Measurements from ENCODE around the gene SAMM50. TPM values are rescaled to one million over a fixed set of nuclear protein-coding genes. Genes with fewer than 3 reads are reported as not detected.
A peak's percentile ranks its signal among the peaks of the same experiment; 100 is the strongest.

SAMM50 gene
- total and polyA plus RNA-seq, 9 donors: 34.9 to 57.0 (median 46.4) TPM

DNA sequence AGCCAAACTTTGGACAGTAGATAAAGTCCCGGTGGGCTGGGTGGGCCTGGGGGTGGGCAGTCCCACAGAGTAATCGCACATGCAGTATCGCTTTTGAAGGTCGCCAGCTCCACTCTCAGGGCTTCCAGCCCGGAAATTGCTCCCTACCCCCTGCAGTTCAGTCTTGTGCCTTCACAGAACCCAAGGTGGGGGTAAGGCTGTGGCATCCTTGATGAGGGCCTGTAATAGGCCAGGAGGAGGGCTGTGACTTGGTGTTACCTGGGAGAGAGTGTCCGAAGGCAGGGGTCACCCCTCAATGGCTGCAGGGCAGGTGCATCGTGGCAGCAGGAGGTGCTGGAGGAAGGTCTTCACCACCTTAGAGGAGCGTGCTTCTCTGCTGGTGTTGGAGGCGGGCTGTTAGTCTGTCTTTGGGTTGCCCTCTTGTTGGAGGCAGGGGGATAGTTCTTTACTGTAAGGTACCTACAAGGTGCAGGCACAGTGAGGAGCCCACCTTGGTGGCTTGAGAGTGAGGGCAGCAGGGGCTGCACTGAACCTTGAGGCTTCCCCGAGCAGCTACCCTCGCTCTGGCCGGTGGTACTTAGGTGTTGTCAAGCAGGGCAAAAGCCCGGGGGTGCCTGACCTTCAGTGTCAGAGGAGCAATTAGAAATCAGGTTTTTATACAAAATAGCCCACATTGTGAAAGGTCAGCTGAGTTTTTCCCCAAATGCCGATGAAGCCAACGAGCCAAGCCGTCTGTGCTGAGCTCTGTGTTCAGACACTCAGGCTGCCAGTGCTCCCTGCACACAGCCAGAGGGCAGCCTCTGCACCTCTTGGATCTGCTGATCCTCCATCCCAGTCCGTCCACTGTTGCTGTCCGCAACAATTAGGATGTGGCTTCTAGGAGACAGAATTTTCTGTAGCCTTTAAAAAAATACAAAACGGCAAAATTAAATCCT, 21.9 kb downstream of the SAMM50 start:
- H3K27me3 ChIP-seq (ENCODE audit: control insufficient read depth, insufficient read depth, low read length): no peaks in the 10 kb centered on the region
- no peak for DNase-seq
- H3K4me3 ChIP-seq (ENCODE audit: low read length): no peak overlapping the region
- H3K27ac ChIP-seq (ENCODE audit: low read length): no peak overlapping the region
- no peaks in the 10 kb centered on the region for H3K9me3 ChIP-seq (replicated peaks; ENCODE audit: control insufficient read depth, low read depth, low read length)
- WGBS (ENCODE audit: insufficient coverage): 95% methylated on average over 16 of the region's 19 CpGs
- no peaks in the 10 kb centered on the region for H3K4me1 ChIP-seq (ENCODE audit: control insufficient read depth, insufficient read depth, low read length)
- H3K36me3 ChIP-seq (ENCODE audit: control insufficient read depth, insufficient read depth, low read length): peaks cover 78% of the 10 kb centered on the region

DNA sequence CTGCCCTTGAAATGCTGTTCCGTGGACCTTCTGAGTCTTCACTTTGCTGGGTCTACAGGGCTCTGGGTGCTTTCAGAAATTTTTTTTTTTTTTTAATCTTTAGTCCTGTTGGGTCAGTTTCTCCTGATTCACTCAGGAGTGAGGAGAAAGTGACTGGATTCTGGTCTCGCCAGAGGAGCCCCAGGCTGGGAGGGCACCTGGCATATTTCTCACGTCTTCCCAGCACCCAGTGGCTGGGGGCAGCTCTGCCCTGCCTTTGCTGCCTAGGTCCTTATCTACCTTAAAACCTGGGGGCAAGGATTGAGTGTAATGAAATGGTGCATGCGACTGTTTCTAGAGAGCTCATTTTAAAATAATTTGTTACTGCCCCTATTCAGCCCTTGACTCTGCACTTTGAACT, 23.3 kb downstream of the SAMM50 start:
- no peaks in the 10 kb centered on the region for H3K9me3 ChIP-seq (replicated peaks; ENCODE audit: control insufficient read depth, low read depth, low read length)
- no peaks in the 10 kb centered on the region for H3K4me1 ChIP-seq (ENCODE audit: control insufficient read depth, insufficient read depth, low read length)
- peaks cover 74% of the 10 kb centered on the region for H3K36me3 ChIP-seq (ENCODE audit: control insufficient read depth, insufficient read depth, low read length)
- H3K27me3 ChIP-seq (ENCODE audit: control insufficient read depth, insufficient read depth, low read length): no peaks in the 10 kb centered on the region
- no peak overlapping the region for H3K27ac ChIP-seq (ENCODE audit: low read length)
- no peak overlapping the region for H3K4me3 ChIP-seq (ENCODE audit: low read length)
- WGBS (ENCODE audit: insufficient coverage): no CpG with 5 or more reads among the region's 4 CpGs
- DNase-seq: no peak

DNA sequence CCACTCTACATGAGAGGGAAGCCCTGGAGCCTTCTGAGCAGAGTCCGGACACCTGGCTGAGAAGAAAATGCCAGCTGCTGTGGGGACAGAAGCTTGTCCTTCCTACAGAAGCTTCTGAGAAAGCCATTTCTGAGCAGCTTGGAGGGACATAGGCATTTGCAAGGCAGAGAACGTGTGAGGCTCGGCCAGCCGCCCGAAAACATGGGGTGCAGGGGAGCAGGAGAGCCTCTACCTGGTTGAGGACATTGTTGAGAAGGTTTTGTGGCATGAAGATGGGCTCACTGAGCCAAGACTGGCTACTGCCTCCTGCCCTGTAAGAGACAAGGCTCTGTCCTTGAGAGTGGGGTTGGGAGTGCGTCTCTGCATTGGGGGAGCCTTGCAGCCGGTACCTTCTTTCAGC, 25.3 kb downstream of the SAMM50 start:
- no peaks in the 10 kb centered on the region for H3K4me1 ChIP-seq (ENCODE audit: control insufficient read depth, insufficient read depth, low read length)
- peaks cover 65% of the 10 kb centered on the region for H3K36me3 ChIP-seq (ENCODE audit: control insufficient read depth, insufficient read depth, low read length)
- no peaks in the 10 kb centered on the region for H3K9me3 ChIP-seq (replicated peaks; ENCODE audit: control insufficient read depth, low read depth, low read length)
- no peak overlapping the region for H3K27ac ChIP-seq (ENCODE audit: low read length)
- WGBS (ENCODE audit: insufficient coverage): 94% methylated on average over 7 of the region's 7 CpGs
- no peak overlapping the region for H3K4me3 ChIP-seq (ENCODE audit: low read length)
- H3K27me3 ChIP-seq (ENCODE audit: control insufficient read depth, insufficient read depth, low read length): no peaks in the 10 kb centered on the region
- no peak for DNase-seq

DNA sequence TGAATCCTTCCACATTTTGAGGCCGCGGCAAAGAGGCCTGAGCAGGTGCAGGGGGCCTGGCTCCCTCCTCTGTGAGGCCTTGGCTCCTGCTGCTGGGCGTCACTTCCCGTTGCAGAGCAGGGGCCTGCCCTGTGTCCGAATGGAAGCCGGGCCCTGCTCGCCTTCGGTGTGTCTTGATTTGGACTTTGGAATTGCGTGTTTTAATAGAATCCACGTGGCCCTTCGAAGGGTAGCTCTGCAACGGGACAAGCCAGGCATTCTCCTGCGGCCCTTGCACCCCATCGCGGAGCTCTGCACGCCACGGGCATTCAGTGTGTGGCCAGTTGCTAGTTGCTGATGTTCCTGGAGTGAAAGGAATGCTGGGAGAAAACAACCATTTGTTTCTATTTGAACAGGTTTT, 25.8 kb downstream of the SAMM50 start:
- no peak overlapping the region for H3K4me3 ChIP-seq (ENCODE audit: low read length)
- no peaks in the 10 kb centered on the region for H3K9me3 ChIP-seq (replicated peaks; ENCODE audit: control insufficient read depth, low read depth, low read length)
- H3K27me3 ChIP-seq (ENCODE audit: control insufficient read depth, insufficient read depth, low read length): no peaks in the 10 kb centered on the region
- WGBS (ENCODE audit: insufficient coverage): 94% methylated on average over 17 of the region's 17 CpGs
- H3K27ac ChIP-seq (ENCODE audit: low read length): no peak overlapping the region
- H3K36me3 ChIP-seq (ENCODE audit: control insufficient read depth, insufficient read depth, low read length): peaks cover 62% of the 10 kb centered on the region
- H3K4me1 ChIP-seq (ENCODE audit: control insufficient read depth, insufficient read depth, low read length): no peaks in the 10 kb centered on the region
- DNase-seq: no peak

DNA sequence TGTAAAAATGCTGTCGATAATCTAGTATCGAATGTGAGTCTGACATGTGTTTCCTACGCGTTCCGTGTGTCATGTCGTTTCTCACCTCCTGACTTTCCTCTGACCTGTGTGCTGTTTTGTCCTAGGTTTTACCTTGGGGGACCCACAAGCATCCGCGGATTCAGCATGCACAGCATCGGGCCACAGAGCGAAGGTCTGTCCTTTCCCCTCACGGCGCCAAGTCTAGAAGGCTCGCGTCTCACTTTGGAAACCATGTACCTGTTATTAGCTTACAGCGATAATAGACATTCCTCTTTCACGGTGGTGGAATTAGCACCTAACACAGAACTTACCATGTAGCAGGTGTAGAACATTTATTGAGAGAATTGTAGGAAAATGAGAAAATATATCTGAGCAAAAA, 28.6 kb downstream of the SAMM50 start:
- Histone ChIP-seq H3K27me3 (ENCODE audit: control insufficient read depth, insufficient read depth, low read length) (no peaks in the 10 kb centered on the region), H3K4me1 (ENCODE audit: control insufficient read depth, insufficient read depth, low read length) (peaks cover 5% of the 10 kb centered on the region), H3K9me3 (replicated peaks; ENCODE audit: control insufficient read depth, low read depth, low read length) (no peaks in the 10 kb centered on the region), H3K4me3 (ENCODE audit: low read length) (no peak overlapping the region), H3K27ac (ENCODE audit: low read length) (no peak overlapping the region), H3K36me3 (ENCODE audit: control insufficient read depth, insufficient read depth, low read length) (peaks cover 41% of the 10 kb centered on the region)
- 97% methylated on average over 12 of the region's 16 CpGs for WGBS (ENCODE audit: insufficient coverage)
- no peak for DNase-seq

DNA sequence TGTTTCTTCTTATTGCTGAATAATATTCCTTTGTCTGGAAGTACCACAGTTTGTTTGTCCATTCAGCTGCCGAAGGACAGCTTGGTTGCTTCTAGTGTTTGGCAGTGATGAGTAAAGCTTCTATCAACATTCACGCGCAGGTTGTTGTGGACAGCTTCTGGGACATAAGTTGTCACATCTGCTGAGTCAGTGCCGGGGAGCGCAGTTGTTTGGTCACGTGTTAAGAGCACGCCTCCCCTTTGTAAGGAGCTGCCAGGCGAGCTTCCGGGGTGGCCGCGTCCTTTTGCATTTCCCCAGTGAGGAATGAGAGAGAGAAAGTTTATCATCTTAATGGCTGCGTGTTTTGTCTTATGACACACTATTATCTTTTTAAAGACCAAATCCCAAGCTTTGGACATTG, 30.3 kb downstream of the SAMM50 start:
- Histone ChIP-seq H3K9me3 (replicated peaks; ENCODE audit: control insufficient read depth, low read depth, low read length) (no peaks in the 10 kb centered on the region), H3K4me3 (ENCODE audit: low read length) (no peak overlapping the region), H3K27ac (ENCODE audit: low read length) (no peak overlapping the region), H3K27me3 (ENCODE audit: control insufficient read depth, insufficient read depth, low read length) (no peaks in the 10 kb centered on the region), H3K36me3 (ENCODE audit: control insufficient read depth, insufficient read depth, low read length) (peaks cover 38% of the 10 kb centered on the region), H3K4me1 (ENCODE audit: control insufficient read depth, insufficient read depth, low read length) (peaks cover 5% of the 10 kb centered on the region)
- WGBS (ENCODE audit: insufficient coverage): 86% methylated on average over 9 of the region's 12 CpGs
- no peak for DNase-seq

DNA sequence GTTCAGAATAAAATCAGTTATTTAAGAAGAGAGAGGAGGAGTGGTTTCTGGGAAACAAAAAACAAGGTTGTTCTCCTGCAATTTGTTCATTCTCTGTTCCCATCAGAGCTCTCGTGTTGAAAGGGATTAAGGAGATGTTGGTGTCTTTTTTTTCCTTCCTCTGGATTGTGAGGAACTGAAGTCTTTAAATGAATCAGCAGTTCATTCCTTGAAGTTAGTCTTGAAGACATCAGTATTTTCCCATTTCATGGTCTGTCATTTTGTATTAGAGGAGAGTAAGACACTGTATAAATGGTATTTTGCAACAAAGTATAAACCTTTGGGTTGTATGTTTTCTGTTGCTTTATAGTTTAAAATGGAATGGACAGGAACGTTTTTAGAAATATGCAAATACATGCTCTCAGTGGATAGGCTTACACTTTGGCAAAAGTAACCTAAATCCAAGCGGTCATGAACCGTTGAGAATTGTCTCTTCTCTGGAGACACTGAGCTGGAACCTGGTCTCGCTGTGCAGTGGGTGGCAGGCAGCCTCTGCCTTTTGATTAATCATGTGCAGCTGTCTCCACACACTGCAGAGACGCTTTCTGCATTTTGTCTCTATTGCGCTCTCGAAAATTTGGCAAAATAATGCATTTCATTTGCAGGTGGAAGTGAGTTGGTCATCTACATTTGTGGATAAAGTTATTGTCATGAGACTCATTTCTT, 33.0 kb downstream of the SAMM50 start:
- H3K4me1 ChIP-seq (ENCODE audit: control insufficient read depth, insufficient read depth, low read length): peaks cover 6% of the 10 kb centered on the region
- H3K9me3 ChIP-seq (replicated peaks; ENCODE audit: control insufficient read depth, low read depth, low read length): no peaks in the 10 kb centered on the region
- no peaks in the 10 kb centered on the region for H3K27me3 ChIP-seq (ENCODE audit: control insufficient read depth, insufficient read depth, low read length)
- peaks cover 53% of the 10 kb centered on the region for H3K36me3 ChIP-seq (ENCODE audit: control insufficient read depth, insufficient read depth, low read length)
- DNase-seq: peak; percentile 53
- no peak overlapping the region for H3K27ac ChIP-seq (ENCODE audit: low read length)
- no peak overlapping the region for H3K4me3 ChIP-seq (ENCODE audit: low read length)
- 32% methylated on average over 5 of the region's 8 CpGs for WGBS (ENCODE audit: insufficient coverage)

DNA sequence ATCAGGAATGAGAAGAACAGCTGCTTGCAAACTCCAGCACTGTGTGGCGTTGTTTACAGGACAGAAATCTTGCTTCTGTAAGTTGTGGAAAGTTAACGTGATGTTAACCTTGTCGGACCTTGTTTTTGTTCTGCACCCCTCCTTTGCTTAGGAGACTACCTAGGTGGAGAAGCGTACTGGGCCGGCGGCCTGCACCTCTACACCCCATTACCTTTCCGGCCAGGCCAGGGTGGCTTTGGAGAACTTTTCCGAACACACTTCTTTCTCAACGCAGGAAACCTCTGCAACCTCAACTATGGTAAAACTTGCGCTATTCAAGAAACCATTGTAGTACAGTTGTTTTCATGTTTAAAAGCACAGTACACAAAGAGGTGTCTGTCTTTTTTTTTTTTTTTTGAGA, 33.7 kb downstream of the SAMM50 start:
- H3K27ac ChIP-seq (ENCODE audit: low read length): no peak overlapping the region
- H3K4me1 ChIP-seq (ENCODE audit: control insufficient read depth, insufficient read depth, low read length): peaks cover 9% of the 10 kb centered on the region
- no peaks in the 10 kb centered on the region for H3K9me3 ChIP-seq (replicated peaks; ENCODE audit: control insufficient read depth, low read depth, low read length)
- WGBS (ENCODE audit: insufficient coverage): 80% methylated on average over 5 of the region's 10 CpGs
- no peaks in the 10 kb centered on the region for H3K27me3 ChIP-seq (ENCODE audit: control insufficient read depth, insufficient read depth, low read length)
- DNase-seq: no peak
- no peak overlapping the region for H3K4me3 ChIP-seq (ENCODE audit: low read length)
- H3K36me3 ChIP-seq (ENCODE audit: control insufficient read depth, insufficient read depth, low read length): peaks cover 52% of the 10 kb centered on the region

DNA sequence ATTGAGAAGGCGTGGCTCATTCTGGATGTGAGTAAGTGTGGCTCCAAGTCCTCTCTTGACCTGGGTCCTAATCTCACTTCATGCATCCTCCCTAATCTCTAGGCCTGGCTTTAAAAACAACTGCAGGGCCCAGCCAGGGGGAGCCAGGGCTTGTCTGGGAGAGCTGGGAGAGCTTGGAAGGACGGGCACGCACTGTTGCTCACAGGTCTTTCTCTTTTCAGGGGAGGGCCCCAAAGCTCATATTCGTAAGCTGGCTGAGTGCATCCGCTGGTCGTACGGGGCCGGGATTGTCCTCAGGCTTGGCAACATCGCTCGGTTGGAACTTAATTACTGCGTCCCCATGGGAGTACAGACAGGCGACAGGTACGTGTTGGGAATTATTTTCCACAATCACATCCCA, 34.8 kb downstream of the SAMM50 start:
- Histone ChIP-seq H3K36me3 (ENCODE audit: control insufficient read depth, insufficient read depth, low read length) (peaks cover 60% of the 10 kb centered on the region), H3K27me3 (ENCODE audit: control insufficient read depth, insufficient read depth, low read length) (no peaks in the 10 kb centered on the region), H3K4me3 (ENCODE audit: low read length) (no peak overlapping the region), H3K9me3 (replicated peaks; ENCODE audit: control insufficient read depth, low read depth, low read length) (no peaks in the 10 kb centered on the region), H3K4me1 (ENCODE audit: control insufficient read depth, insufficient read depth, low read length) (peaks cover 9% of the 10 kb centered on the region), H3K27ac (ENCODE audit: low read length) (no peak overlapping the region)
- no peak for DNase-seq
- 79% methylated on average over 6 of the region's 13 CpGs for WGBS (ENCODE audit: insufficient coverage)

DNA sequence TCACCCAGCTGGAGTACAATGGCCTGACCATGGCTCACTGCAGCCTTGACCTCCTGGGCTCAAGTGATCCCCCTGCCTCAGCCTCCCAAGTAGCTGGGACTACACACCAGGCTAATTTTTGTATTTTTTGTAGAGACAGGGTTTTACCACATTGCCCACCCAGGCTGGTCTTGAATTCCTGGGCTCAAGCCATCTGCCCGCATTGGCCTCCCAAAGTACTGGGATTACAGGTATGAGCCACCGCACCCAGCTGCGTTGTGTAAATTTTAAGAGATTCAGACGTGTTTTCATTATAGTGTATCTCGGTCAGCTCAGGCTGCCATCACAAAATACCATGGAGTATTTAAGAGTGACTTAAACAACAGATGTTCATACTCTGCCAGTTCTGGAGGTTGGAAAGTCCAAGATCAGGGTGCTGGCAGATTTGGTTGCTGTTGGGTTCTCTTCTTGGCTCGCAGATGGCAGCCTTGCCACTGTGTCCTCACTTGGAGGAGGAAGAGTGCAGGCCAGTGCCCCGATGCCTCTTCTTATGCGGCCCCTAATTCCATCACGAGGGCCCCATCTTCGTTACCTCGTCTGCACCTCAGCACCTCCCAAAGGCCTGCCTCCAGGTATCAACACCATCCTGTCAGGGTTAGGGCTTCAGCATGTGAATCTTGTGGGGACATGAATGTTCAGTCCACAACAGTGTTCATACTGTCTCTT, 36.2 kb downstream of the SAMM50 start:
- H3K27ac ChIP-seq (ENCODE audit: low read length): no peak overlapping the region
- peaks cover 68% of the 10 kb centered on the region for H3K36me3 ChIP-seq (ENCODE audit: control insufficient read depth, insufficient read depth, low read length)
- WGBS (ENCODE audit: insufficient coverage): 95% methylated on average over 3 of the region's 11 CpGs

More for the DNA sequence above, 36.2 kb downstream of the SAMM50 start:
- H3K27me3 ChIP-seq (ENCODE audit: control insufficient read depth, insufficient read depth, low read length): no peaks in the 10 kb centered on the region
- H3K4me3 ChIP-seq (ENCODE audit: low read length): no peak overlapping the region
- no peaks in the 10 kb centered on the region for H3K9me3 ChIP-seq (replicated peaks; ENCODE audit: control insufficient read depth, low read depth, low read length)
- H3K4me1 ChIP-seq (ENCODE audit: control insufficient read depth, insufficient read depth, low read length): peaks cover 9% of the 10 kb centered on the region
- DNase-seq: no peak

All from muscle of leg (tissue), 11 donors.